DND-41 (cell line): ENCODE data around the gene TTC23L.

Experiments used
- CTCF ChIP-seq: IDR thresholded peaks from 2 replicates; pipeline ENCODE4 v1.5.1; 2012; ENCODE audit warnings: borderline replicate concordance, low read length, moderate library complexity, mild to moderate bottlenecking; ENCODE audit not compliant: poor library complexity, severe bottlenecking; ENCODE audit errors: extremely low read depth
- EZH2 ChIP-seq: IDR thresholded peaks from 3 replicates; pipeline ENCODE4 v1.6.1; 2012; ENCODE audit warnings: borderline replicate concordance, low read depth, mild to moderate bottlenecking, moderate library complexity, low read length, inconsistent platforms; ENCODE audit not compliant: severe bottlenecking

GRCh38 chr5:34831303-34831702 lies 7.7 kb upstream of the TTC23L start:
- TF ChIP-seq CTCF (no peak), EZH2 (no peak)
